Astrocyte of the spinal cord (primary cell): ENCODE measurements around the gene LRRC63.

Experiments used
- DNase-seq: peaks from one replicate; pipeline ENCODE4 v3.0.0; 2011; ENCODE audit warnings: low read depth, low spot score
- H3K4me3 ChIP-seq: 2 replicates; pipeline ENCODE4 v1.5.1; 2011; ENCODE audit warnings: low read depth, mild to moderate bottlenecking, low read length, moderate library complexity
- CTCF ChIP-seq: IDR thresholded peaks from 2 replicates; pipeline ENCODE4 v1.5.1; 2012; ENCODE audit warnings: low read depth, mild to moderate bottlenecking, low read length, inconsistent platforms
- in situ Hi-C: cut with HindIII; loops from 2 replicates; pipeline ENCODE4 v1.10.0; 2017; ENCODE audit warnings: low sequenced_read_pairs

Gene LRRC63

GRCh38 chr13:46289260-46289955 is 77.7 kb downstream of the LRRC63 start:
- no peak overlapping the region for H3K4me3 ChIP-seq
- no peak for TF ChIP-seq CTCF
- no peak for DNase-seq
- in situ Hi-C loops, result no loop called here

- no peak for DNase-seq
- in situ Hi-C loops, result no loop called here
- TF ChIP-seq CTCF, result no peak
- H3K4me3 ChIP-seq, result no peak overlapping the region
Observed at GRCh38 chr13:46290434-46290833, 78.7 kb downstream of the LRRC63 start.

GRCh38 chr13:46293436-46293835 is 81.7 kb downstream of the LRRC63 start:
- in situ Hi-C loops, result no loop called here
- no peak for DNase-seq
- no peak for TF ChIP-seq CTCF
- H3K4me3 ChIP-seq, result no peak overlapping the region

GRCh38 chr13:46295491-46296114 is 83.9 kb downstream of the LRRC63 start:
- TF ChIP-seq CTCF, result no peak
- in situ Hi-C loops, result no loop called here
- no peak overlapping the region for H3K4me3 ChIP-seq

GRCh38 chr13:46296115-46296822 is 84.5 kb downstream of the LRRC63 start:
- no peak for TF ChIP-seq CTCF
- H3K4me3 ChIP-seq, result no peak overlapping the region
- DNase-seq, result peak; percentile 95
- in situ Hi-C loops, result no loop called here

More at GRCh38 chr13:46295491-46296114, 83.9 kb downstream of the LRRC63 start:
- no peak for DNase-seq

- in situ Hi-C loops, result no loop called here
- TF ChIP-seq CTCF, result peak; percentile 1
- DNase-seq, result peak; percentile 90
- H3K4me3 ChIP-seq, result no peak overlapping the region
Observed at GRCh38 chr13:46296921-46297320, 85.2 kb downstream of the LRRC63 start.
